ENCODE measurements around the gene SLC43A2. TPM values are rescaled to one million over a fixed set of nuclear protein-coding genes. Genes with fewer than 3 reads are reported as not detected.
"Not testable (repeated sequence)": the region's sequence is repeated elsewhere in the genome, so short reads cannot be mapped to it uniquely, and the experiment has no call there.

The SLC43A2 gene
- polyA plus RNA-seq, 1 donor = 3.9 TPM

- no peak for DNase-seq (ENCODE audit: low read depth)
These were observed 88.8 kb downstream of the SLC43A2 start for GRCh38 chr17:1539811-1540210.

- DNase-seq (ENCODE audit: low read depth) = no peak
These were observed 92.9 kb downstream of the SLC43A2 start for GRCh38 chr17:1535737-1536136.

GRCh38 chr17:1533661-1534325 lies 94.8 kb downstream of the SLC43A2 start:
- DNase-seq (ENCODE audit: low read depth) = no peak

GRCh38 chr17:1532836-1533602 lies 95.6 kb downstream of the SLC43A2 start:
- no peak for DNase-seq (ENCODE audit: low read depth)

- DNase-seq (ENCODE audit: low read depth) = no peak
These were observed 98.8 kb downstream of the SLC43A2 start for GRCh38 chr17:1529863-1530262.

GRCh38 chr17:1526876-1527275 lies 101.8 kb downstream of the SLC43A2 start:
- DNase-seq (ENCODE audit: low read depth) = not testable (repeated sequence)

GRCh38 chr17:1522626-1523025 lies 106.0 kb downstream of the SLC43A2 start:
- no peak for DNase-seq (ENCODE audit: low read depth)

- DNase-seq (ENCODE audit: low read depth) = no peak
These were observed 107.5 kb downstream of the SLC43A2 start for GRCh38 chr17:1521086-1521640.

GRCh38 chr17:1519678-1520077 lies 109.0 kb downstream of the SLC43A2 start:
- no peak for DNase-seq (ENCODE audit: low read depth)

Other genes with a start within 250 kb of the SLC43A2 start
- gene YWHAE, start 228.6 kb downstream of the SLC43A2 start, polyA plus RNA-seq (ENCODE audit: insufficient read length) = 713 TPM
- 40.4 TPM for gene CRK, start 172.6 kb downstream of the SLC43A2 start, polyA plus RNA-seq (ENCODE audit: insufficient read length)
- 81.1 TPM for gene MYO1C, start 136.1 kb downstream of the SLC43A2 start, polyA plus RNA-seq (ENCODE audit: insufficient read length)
- gene INPP5K, start 112.2 kb downstream of the SLC43A2 start, polyA plus RNA-seq (ENCODE audit: insufficient read length) = 27.5 TPM
- 25.3 TPM for gene PITPNA, start 66.0 kb downstream of the SLC43A2 start, polyA plus RNA-seq (ENCODE audit: insufficient read length)
- 7.1 TPM for gene SCARF1, start 16.9 kb upstream of the SLC43A2 start, polyA plus RNA-seq (ENCODE audit: insufficient read length)
- 2.7 TPM for gene RILP, start 21.0 kb upstream of the SLC43A2 start, polyA plus RNA-seq (ENCODE audit: insufficient read length)
- 161 TPM for gene PRPF8, start 56.0 kb upstream of the SLC43A2 start, polyA plus RNA-seq (ENCODE audit: insufficient read length)
- 5.3 TPM for gene TLCD2, start 81.5 kb upstream of the SLC43A2 start, polyA plus RNA-seq (ENCODE audit: insufficient read length)
- gene WDR81, start 95.9 kb upstream of the SLC43A2 start, polyA plus RNA-seq (ENCODE audit: insufficient read length) = 14.5 TPM
- 2.4 TPM for gene SERPINF2, start 114.0 kb upstream of the SLC43A2 start, polyA plus RNA-seq (ENCODE audit: insufficient read length)
- gene SERPINF1, start 133.2 kb upstream of the SLC43A2 start, polyA plus RNA-seq (ENCODE audit: insufficient read length) = 313 TPM
- 7.9 TPM for gene SMYD4, start 201.1 kb upstream of the SLC43A2 start, polyA plus RNA-seq (ENCODE audit: insufficient read length)
- gene RPA1, start 201.2 kb upstream of the SLC43A2 start, polyA plus RNA-seq (ENCODE audit: insufficient read length) = 46.4 TPM

Measured in forelimb muscle (tissue), 1 donor.